Caco-2 (cell line): ENCODE data around the gene BABAM1. TPM values are rescaled to one million over a fixed set of nuclear protein-coding genes. Genes with fewer than 3 reads are reported as not detected.

Source experiments
- BruUV-seq: library from RNA; stranded (reverse); fragments of 400-500 nt; replicated peaks from 2 replicates; lab custom pipeline; 2021; lab: Mats Ljungman, UMichigan
- CTCF ChIA-PET: fragments of 300-600 bp; sonication (Branson Sonifier 250); formaldehyde crosslinking; loops from one replicate; lab custom pipeline; 2022; ENCODE audit warnings: antibody characterized with exemption; lab: Charles Lee
- POLR2A ChIA-PET: fragments of 300-600 bp; sonication (Branson Sonifier 250); formaldehyde crosslinking; loops from one replicate; lab custom pipeline; 2022; ENCODE audit warnings: antibody characterized with exemption; lab: Charles Lee
- DNase-seq, 2 experiments: peaks; one replicate each; pipeline versions ENCODE4 v3.0.0 to v3.0.0-alpha.2; 2020 to 2022
- H3K27me3 ChIP-seq: replicated peaks from 2 replicates; pipeline ENCODE4 v1.6.0; 2011; ENCODE audit warnings: low read length; ENCODE audit not compliant: control insufficient read depth, insufficient read depth
- H3K36me3 ChIP-seq: 2 replicates; pipeline ENCODE4 v1.5.1; 2011; ENCODE audit warnings: low read length; ENCODE audit not compliant: control insufficient read depth, insufficient read depth
- H3K4me1 ChIP-seq: fragments of 250-450 bp; sonication (Bioruptor Pico); 2 replicates; pipeline ENCODE4 v1.5.1; 2020; ENCODE audit warnings: mild to moderate bottlenecking
- H3K4me3 ChIP-seq: 2 replicates; pipeline ENCODE4 v1.5.1; 2011; ENCODE audit warnings: low read depth, mild to moderate bottlenecking, control low read depth, low read length
- H3K9me3 ChIP-seq: fragments of 250-450 bp; sonication (Bioruptor Pico); 2 replicates; pipeline ENCODE4 v1.5.1; 2020; ENCODE audit warnings: mild to moderate bottlenecking, moderate library complexity
- H3K27ac Mint-ChIP-seq: one replicate; pipeline ENCODE4 v1.8.0; 2022; ENCODE audit warnings: mixed read lengths; ENCODE audit not compliant: unreplicated experiment
- H3K27me3 Mint-ChIP-seq: one replicate; pipeline ENCODE4 v1.8.0; 2022; ENCODE audit warnings: mixed read lengths; ENCODE audit not compliant: insufficient read depth, unreplicated experiment
- H3K36me3 Mint-ChIP-seq: one replicate; pipeline ENCODE4 v1.8.0; 2022; ENCODE audit warnings: mild to moderate bottlenecking, mixed read lengths; ENCODE audit not compliant: insufficient read depth, unreplicated experiment
- H3K4me1 Mint-ChIP-seq: one replicate; pipeline ENCODE4 v1.8.0; 2022; ENCODE audit warnings: low read depth, mixed read lengths; ENCODE audit not compliant: unreplicated experiment
- H3K4me3 Mint-ChIP-seq: one replicate; pipeline ENCODE4 v1.8.0; 2022; ENCODE audit warnings: mild to moderate bottlenecking, moderate library complexity, mixed read lengths; ENCODE audit not compliant: unreplicated experiment
- H3K9me3 Mint-ChIP-seq: one replicate; pipeline ENCODE4 v1.8.0; 2022; ENCODE audit warnings: mixed read lengths; ENCODE audit not compliant: unreplicated experiment
- CTCF ChIP-seq, 2 experiments: fragments of 200-600 bp in 1 of 2; IDR thresholded peaks; 1 replicate in 1 of 2; 2 replicates in 1 of 2; pipeline versions ENCODE4 v1.5.1 to v1.8.0; 2011 to 2022; ENCODE audit warnings: antibody characterized with exemption in 1 of 2, control low read depth in 1 of 2, inconsistent platforms in 1 of 2, low read depth in 1 of 2, low read length in 1 of 2, mild to moderate bottlenecking in 1 of 2, moderate library complexity in 1 of 2; ENCODE audit not compliant: insufficient read depth in 1 of 2, severe bottlenecking in 1 of 2, unreplicated experiment in 1 of 2
- intact Hi-C: fragments of 100-400 bp; cut with micrococcal nuclease; formaldehyde crosslinking; loops from one replicate; pipeline ENCODE4 v1.10.0; 2022; ENCODE audit not compliant: unreplicated experiment
- total RNA-seq: library from RNA; stranded (reverse); gene quantifications from 2 replicates; pipeline ENCODE4 v1.2.3, GENCODE V29; 2022

Gene BABAM1
- total RNA-seq, 1 experiment from 2014 or later = 91.7 TPM

GRCh38 chr19:17240062-17240752 lies 27.0 kb upstream of the BABAM1 start:
- no TSS peak for BruUV-seq
- Histone ChIP-seq H3K27me3 (no peaks in the 10 kb centered on the region), H3K4me3 (no peak overlapping the region), H3K36me3 (peaks cover 2% of the 10 kb centered on the region), H3K4me1 (peaks cover 39% of the 10 kb centered on the region), H3K9me3 (no peaks in the 10 kb centered on the region)
- peak overlapping the region; percentile 61 for H3K27ac Mint-ChIP-seq
- H3K27me3 Mint-ChIP-seq = no peaks in the 10 kb centered on the region
- CTCF ChIA-PET = interaction anchor here (0.6 to 0.8 kb wide), 2 partner anchors 27 to 52 kb away, joined by 3 read pairs; partner anchors contain the start of gene BABAM1
- H3K4me1 Mint-ChIP-seq = peaks cover 20% of the 10 kb centered on the region
- intact Hi-C loops = no loop called here
- H3K4me3 Mint-ChIP-seq = peak overlapping the region; percentile 58
- no peaks in the 10 kb centered on the region for H3K9me3 Mint-ChIP-seq
- H3K36me3 Mint-ChIP-seq = peaks cover 70% of the 10 kb centered on the region
- POLR2A ChIA-PET = interaction anchor here (0.8 to 1.2 kb wide), 2 partner anchors 14 to 25 kb away, joined by 3 to 5 read pairs; partner anchors contain the start of genes OCEL1 and USE1
- peak; percentile 63 to 64 for DNase-seq
- no peak for TF ChIP-seq CTCF (IDR thresholded peaks at IDR 0.05; ENCODE audit: insufficient read depth in 1 of 2, low read depth in 1 of 2, low read length in 1 of 2, severe bottlenecking in 1 of 2, unreplicated experiment in 1 of 2)

- no peak for DNase-seq
- peaks cover 2% of the 10 kb centered on the region for H3K36me3 ChIP-seq
- Mint-ChIP-seq H3K4me3 (peak overlapping the region; percentile 58), H3K36me3 (peaks cover 72% of the 10 kb centered on the region), H3K4me1 (peaks cover 20% of the 10 kb centered on the region), H3K9me3 (no peaks in the 10 kb centered on the region), H3K27ac (peak overlapping the region; percentile 61), H3K27me3 (no peaks in the 10 kb centered on the region)
- no TSS peak for BruUV-seq
- CTCF ChIA-PET = interaction anchor here (0.6 to 0.8 kb wide), 2 partner anchors 26 to 52 kb away, joined by 3 read pairs; partner anchors contain the start of gene BABAM1
- no peaks in the 10 kb centered on the region for H3K27me3 ChIP-seq
- no peak for TF ChIP-seq CTCF (IDR thresholded peaks at IDR 0.05; ENCODE audit: insufficient read depth in 1 of 2, low read depth in 1 of 2, low read length in 1 of 2, severe bottlenecking in 1 of 2, unreplicated experiment in 1 of 2)
- intact Hi-C loops = no loop called here
- H3K4me1 ChIP-seq = peaks cover 39% of the 10 kb centered on the region
- no peak overlapping the region for H3K4me3 ChIP-seq
- POLR2A ChIA-PET = interaction anchor here (0.8 to 1.2 kb wide), 2 partner anchors 14 to 26 kb away, joined by 3 to 5 read pairs; partner anchors contain the start of genes OCEL1 and USE1
- H3K9me3 ChIP-seq = no peaks in the 10 kb centered on the region
These were observed 26.3 kb upstream of the BABAM1 start for GRCh38 chr19:17240826-17241399.

- H3K4me3 Mint-ChIP-seq = peak overlapping the region; percentile 94
- H3K9me3 Mint-ChIP-seq = no peaks in the 10 kb centered on the region
- TF ChIP-seq CTCF (IDR thresholded peaks at IDR 0.05; ENCODE audit: insufficient read depth in 1 of 2, low read depth in 1 of 2, low read length in 1 of 2, severe bottlenecking in 1 of 2, unreplicated experiment in 1 of 2) = no peak
- Histone ChIP-seq H3K9me3 (no peaks in the 10 kb centered on the region), H3K4me3 (peak overlapping the region; percentile 78; the same call in 1 of the 2 replicates), H3K27me3 (no peaks in the 10 kb centered on the region), H3K36me3 (peaks cover 2% of the 10 kb centered on the region; the same call in 1 of the 2 replicates), H3K4me1 (peaks cover 50% of the 10 kb centered on the region)
- H3K27ac Mint-ChIP-seq = peak overlapping the region; percentile 66
- intact Hi-C loops = no loop called here
- no peaks in the 10 kb centered on the region for H3K27me3 Mint-ChIP-seq
- ChIA-PET CTCF (interaction anchor here (1.1 kb wide), 1 partner anchor 15 kb away, joined by 3 read pairs; no protein-coding TSS in a partner anchor), POLR2A (interaction anchor here (0.6 to 1.9 kb wide), 3 partner anchors 15 to 167 kb away, joined by 3 to 5 read pairs (median 3); partner anchors contain the start of gene OCEL1)
- DNase-seq = no peak
- BruUV-seq = no TSS peak
- H3K4me1 Mint-ChIP-seq = peaks cover 29% of the 10 kb centered on the region
- peaks cover 69% of the 10 kb centered on the region for H3K36me3 Mint-ChIP-seq
These were observed 24.6 kb upstream of the BABAM1 start for GRCh38 chr19:17242431-17243208.
